Measurements from ENCODE around the gene PKHD1.

Gene PKHD1

DNA sequence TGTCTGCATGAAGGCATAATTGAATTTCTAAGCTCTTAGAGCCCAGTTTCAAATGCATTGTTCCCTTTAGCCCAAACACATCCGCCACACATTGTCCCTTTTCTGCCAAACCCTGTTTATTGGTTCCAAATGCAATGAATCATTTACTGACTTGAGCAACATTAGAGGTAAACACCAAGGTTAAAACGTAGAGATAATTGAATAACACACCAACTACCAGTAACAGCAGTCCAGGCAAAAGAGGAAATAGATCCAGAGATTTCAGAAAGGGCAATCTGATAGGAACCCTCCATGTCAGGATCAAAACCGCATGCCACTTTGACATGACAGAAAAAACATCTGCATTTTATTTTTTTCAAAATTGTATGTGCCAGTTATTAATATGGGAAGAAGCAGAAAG, 114.8 kb downstream of the PKHD1 start:
- ATAC-seq (ENCODE audit: low read depth) (no peak), DNase-seq (ENCODE audit: low spot score) (no peak)
- Histone ChIP-seq H3K27me3 (ENCODE audit: insufficient read depth, poor library complexity, severe bottlenecking) (no peaks in the 10 kb centered on the region), H3K36me3 (ENCODE audit: low read depth) (no peaks in the 10 kb centered on the region), H3K9me3 (ENCODE audit: severe bottlenecking) (no peaks in the 10 kb centered on the region), H3K27ac (ENCODE audit: poor library complexity, severe bottlenecking) (no peak overlapping the region), H3K4me1 (ENCODE audit: insufficient read depth, poor library complexity, severe bottlenecking) (no peaks in the 10 kb centered on the region), H3K4me3 (ENCODE audit: severe bottlenecking) (no peak overlapping the region)
- TF ChIP-seq CTCF (IDR thresholded peaks at IDR 0.05; ENCODE audit: poor library complexity, severe bottlenecking): no peak

- no peak overlapping the region for H3K4me3 ChIP-seq (ENCODE audit: severe bottlenecking)
- peaks cover 5% of the 10 kb centered on the region for H3K27me3 ChIP-seq (ENCODE audit: insufficient read depth, poor library complexity, severe bottlenecking)
- H3K36me3 ChIP-seq (ENCODE audit: low read depth): no peaks in the 10 kb centered on the region; the same call in 1 of the 2 replicates
- TF ChIP-seq CTCF (IDR thresholded peaks at IDR 0.05; ENCODE audit: poor library complexity, severe bottlenecking): no peak
- DNase-seq (ENCODE audit: low spot score): no peak
- no peaks in the 10 kb centered on the region for H3K9me3 ChIP-seq (ENCODE audit: severe bottlenecking)
- H3K27ac ChIP-seq (ENCODE audit: poor library complexity, severe bottlenecking): no peak overlapping the region
- H3K4me1 ChIP-seq (ENCODE audit: insufficient read depth, poor library complexity, severe bottlenecking): no peaks in the 10 kb centered on the region
- ATAC-seq (ENCODE audit: low read depth): no peak
Observed at GRCh38 chr6:51968265-51968664, 119.1 kb downstream of the PKHD1 start.

- H3K27ac ChIP-seq (ENCODE audit: poor library complexity, severe bottlenecking): no peak overlapping the region
- H3K36me3 ChIP-seq (ENCODE audit: low read depth): no peaks in the 10 kb centered on the region; the same call in 1 of the 2 replicates
- H3K27me3 ChIP-seq (ENCODE audit: insufficient read depth, poor library complexity, severe bottlenecking): peaks cover 9% of the 10 kb centered on the region
- no peaks in the 10 kb centered on the region for H3K9me3 ChIP-seq (ENCODE audit: severe bottlenecking)
- no peaks in the 10 kb centered on the region for H3K4me1 ChIP-seq (ENCODE audit: insufficient read depth, poor library complexity, severe bottlenecking)
- ATAC-seq (ENCODE audit: low read depth) (no peak), DNase-seq (ENCODE audit: low spot score) (no peak)
- no peak overlapping the region for H3K4me3 ChIP-seq (ENCODE audit: severe bottlenecking)
- no peak for TF ChIP-seq CTCF (IDR thresholded peaks at IDR 0.05; ENCODE audit: poor library complexity, severe bottlenecking)
Observed at GRCh38 chr6:51965222-51965801, 122.1 kb downstream of the PKHD1 start.

DNA sequence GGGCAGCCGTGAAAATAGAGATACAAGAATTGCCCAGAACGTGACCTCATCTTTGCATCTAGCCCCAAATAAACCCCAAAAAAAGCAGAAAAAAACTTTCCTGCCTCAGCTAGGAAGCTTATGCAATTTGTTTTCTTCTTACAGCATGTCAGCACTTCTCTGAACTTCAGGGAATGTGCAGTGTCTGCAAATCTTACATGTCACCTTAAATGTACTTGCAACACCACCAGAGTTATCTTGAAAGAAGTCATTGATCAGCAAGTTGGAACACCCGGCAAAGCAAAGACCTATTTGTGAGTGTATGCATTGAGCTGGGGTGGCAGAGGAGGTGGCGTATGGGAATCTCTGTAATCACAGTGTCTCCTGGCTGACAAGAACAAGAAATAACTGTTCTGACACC, 123.4 kb downstream of the PKHD1 start:
- DNase-seq (ENCODE audit: low spot score) (no peak), ATAC-seq (ENCODE audit: low read depth) (no peak)
- Histone ChIP-seq H3K36me3 (ENCODE audit: low read depth) (no peaks in the 10 kb centered on the region; the same call in 1 of the 2 replicates), H3K4me1 (ENCODE audit: insufficient read depth, poor library complexity, severe bottlenecking) (no peaks in the 10 kb centered on the region), H3K4me3 (ENCODE audit: severe bottlenecking) (no peak overlapping the region), H3K9me3 (ENCODE audit: severe bottlenecking) (no peaks in the 10 kb centered on the region), H3K27me3 (ENCODE audit: insufficient read depth, poor library complexity, severe bottlenecking) (peaks cover 12% of the 10 kb centered on the region), H3K27ac (ENCODE audit: poor library complexity, severe bottlenecking) (no peak overlapping the region)
- TF ChIP-seq CTCF (IDR thresholded peaks at IDR 0.05; ENCODE audit: poor library complexity, severe bottlenecking): no peak

DNA sequence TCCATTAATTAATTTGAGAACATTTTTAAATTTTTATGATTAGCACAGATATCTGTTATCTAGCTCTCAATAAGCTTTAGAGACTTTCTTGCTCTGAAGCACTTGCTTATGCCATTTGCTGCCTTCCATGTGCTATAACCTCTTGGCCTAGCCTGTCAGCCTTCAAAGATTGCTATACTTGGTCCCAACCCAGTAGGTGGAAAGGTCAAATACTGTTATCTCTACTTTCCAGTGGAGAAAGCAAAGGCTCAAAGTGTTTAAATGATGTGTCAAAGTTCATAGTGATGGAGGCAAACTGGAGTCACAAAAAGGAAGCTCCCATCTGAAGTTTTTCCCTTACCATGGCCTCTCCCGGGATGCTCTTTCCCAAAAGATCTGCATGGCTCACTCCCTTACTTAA, 125.1 kb downstream of the PKHD1 start:
- ATAC-seq (ENCODE audit: low read depth): no peak
- H3K4me1 ChIP-seq (ENCODE audit: insufficient read depth, poor library complexity, severe bottlenecking): no peaks in the 10 kb centered on the region
- no peak overlapping the region for H3K4me3 ChIP-seq (ENCODE audit: severe bottlenecking)
- H3K9me3 ChIP-seq (ENCODE audit: severe bottlenecking): no peaks in the 10 kb centered on the region
- no peak overlapping the region for H3K27ac ChIP-seq (ENCODE audit: poor library complexity, severe bottlenecking)
- DNase-seq (ENCODE audit: low spot score): no peak
- TF ChIP-seq CTCF (IDR thresholded peaks at IDR 0.05; ENCODE audit: poor library complexity, severe bottlenecking): no peak
- H3K27me3 ChIP-seq (ENCODE audit: insufficient read depth, poor library complexity, severe bottlenecking): peaks cover 12% of the 10 kb centered on the region
- no peaks in the 10 kb centered on the region; the same call in 1 of the 2 replicates for H3K36me3 ChIP-seq (ENCODE audit: low read depth)
